GM18858 (cell line): ENCODE data around the gene ZNF415.

Source experiments
- ATAC-seq: cut with Tn5 transposase; IDR thresholded peaks from one replicate; pipeline ENCODE4 v1.9.1; 2021; ENCODE audit not compliant: unreplicated experiment

Gene ZNF415

DNA sequence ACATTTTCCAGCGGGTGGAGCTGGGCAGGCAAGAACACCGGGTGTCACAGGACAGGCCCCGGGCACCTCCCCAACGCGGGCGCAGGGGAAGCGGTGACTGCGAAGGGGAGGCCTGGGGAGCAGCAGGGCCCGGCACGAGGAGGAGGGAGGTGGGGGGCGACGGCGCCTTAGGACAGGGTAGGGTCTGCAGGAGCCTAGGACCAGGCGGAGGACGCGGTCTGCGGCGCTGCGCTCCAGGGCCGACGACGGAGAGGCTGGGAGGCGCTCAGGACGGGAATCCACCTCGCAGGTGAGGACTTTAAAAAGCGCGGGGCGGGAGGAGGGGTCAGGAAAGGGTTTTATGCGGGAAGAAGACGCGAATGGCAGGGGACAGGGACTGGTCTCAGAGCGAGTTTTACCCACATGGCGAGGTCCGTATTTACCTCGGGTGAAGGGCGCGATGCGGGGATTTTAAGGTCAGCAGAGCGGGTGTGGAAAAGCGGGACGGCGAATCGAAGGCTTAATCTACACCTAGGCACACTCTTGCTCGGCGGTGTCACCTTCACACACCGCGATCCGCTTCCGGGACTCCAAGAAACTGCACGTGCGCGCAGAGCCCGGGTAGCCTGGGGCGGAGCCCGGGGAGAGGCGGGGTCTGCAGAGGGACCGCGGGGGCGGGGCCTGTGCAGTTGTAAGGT is 74.7 kb downstream of the ZNF415 start:
- ATAC-seq, result no peak
